Dendritic cell treated with granulocyte-macrophage colony-stimulating factor and Interleukin-4, amounts not matched to agents 40 ng/mL and 50 ng/mL, for 4 days (primary cell): ENCODE results near the gene LMNTD1.

ENCODE experiments used
- H3K27ac Mint-ChIP-seq: one replicate; pipeline ENCODE4 v1.8.0; 2022; ENCODE audit warnings: mild to moderate bottlenecking, mixed read lengths
- H3K27me3 Mint-ChIP-seq: one replicate; pipeline ENCODE4 v1.8.0; 2022; ENCODE audit warnings: mild to moderate bottlenecking, mixed read lengths
- H3K36me3 Mint-ChIP-seq: one replicate; pipeline ENCODE4 v1.8.0; 2022; ENCODE audit warnings: low read depth, mixed read lengths
- H3K4me1 Mint-ChIP-seq: one replicate; pipeline ENCODE4 v1.8.0; 2022; ENCODE audit warnings: low read depth, mixed read lengths
- H3K4me3 Mint-ChIP-seq: one replicate; pipeline ENCODE4 v1.8.0; 2022; ENCODE audit warnings: mild to moderate bottlenecking, moderate library complexity, mixed read lengths
- H3K9me3 Mint-ChIP-seq: one replicate; pipeline ENCODE4 v1.8.0; 2022; ENCODE audit warnings: mixed read lengths
- intact Hi-C: fragments of 100-400 bp; cut with micrococcal nuclease; formaldehyde crosslinking; loops from one replicate; pipeline ENCODE4 v1.15.0; 2022

Gene LMNTD1

GRCh38 chr12:25529738-25530137 is 23.3 kb downstream of the LMNTD1 start:
- H3K27ac Mint-ChIP-seq, result no peak overlapping the region
- H3K4me1 Mint-ChIP-seq, result no peaks in the 10 kb centered on the region
- no peak overlapping the region for H3K4me3 Mint-ChIP-seq
- H3K9me3 Mint-ChIP-seq, result peaks cover 9% of the 10 kb centered on the region
- intact Hi-C loops, result no loop called here
- H3K27me3 Mint-ChIP-seq, result no peaks in the 10 kb centered on the region
- H3K36me3 Mint-ChIP-seq, result no peaks in the 10 kb centered on the region

- intact Hi-C loops, result no loop called here
- no peaks in the 10 kb centered on the region for H3K27me3 Mint-ChIP-seq
- no peaks in the 10 kb centered on the region for H3K4me1 Mint-ChIP-seq
- no peak overlapping the region for H3K4me3 Mint-ChIP-seq
- no peaks in the 10 kb centered on the region for H3K9me3 Mint-ChIP-seq
- H3K27ac Mint-ChIP-seq, result no peak overlapping the region
- no peaks in the 10 kb centered on the region for H3K36me3 Mint-ChIP-seq
Observed at GRCh38 chr12:25526778-25527177, 26.3 kb downstream of the LMNTD1 start.

GRCh38 chr12:25524366-25524765 is 28.7 kb downstream of the LMNTD1 start:
- H3K4me3 Mint-ChIP-seq, result no peak overlapping the region
- no peaks in the 10 kb centered on the region for H3K27me3 Mint-ChIP-seq
- H3K9me3 Mint-ChIP-seq, result no peaks in the 10 kb centered on the region
- intact Hi-C loops, result no loop called here
- H3K27ac Mint-ChIP-seq, result no peak overlapping the region
- no peaks in the 10 kb centered on the region for H3K36me3 Mint-ChIP-seq
- H3K4me1 Mint-ChIP-seq, result no peaks in the 10 kb centered on the region

GRCh38 chr12:25521625-25522256 is 31.3 kb downstream of the LMNTD1 start:
- Mint-ChIP-seq H3K4me3 (no peak overlapping the region), H3K9me3 (no peaks in the 10 kb centered on the region), H3K27me3 (no peaks in the 10 kb centered on the region), H3K36me3 (no peaks in the 10 kb centered on the region), H3K27ac (no peak overlapping the region), H3K4me1 (no peaks in the 10 kb centered on the region)
- intact Hi-C loops, result no loop called here

GRCh38 chr12:25518512-25518911 is 34.6 kb downstream of the LMNTD1 start:
- Mint-ChIP-seq H3K9me3 (no peaks in the 10 kb centered on the region), H3K27me3 (no peaks in the 10 kb centered on the region), H3K4me1 (no peaks in the 10 kb centered on the region), H3K4me3 (no peak overlapping the region), H3K36me3 (no peaks in the 10 kb centered on the region), H3K27ac (no peak overlapping the region)
- intact Hi-C loops, result no loop called here

GRCh38 chr12:25504744-25505143 is 48.3 kb downstream of the LMNTD1 start:
- H3K4me1 Mint-ChIP-seq, result no peaks in the 10 kb centered on the region
- intact Hi-C loops, result no loop called here
- no peak overlapping the region for H3K4me3 Mint-ChIP-seq
- no peaks in the 10 kb centered on the region for H3K9me3 Mint-ChIP-seq
- no peak overlapping the region for H3K27ac Mint-ChIP-seq
- H3K27me3 Mint-ChIP-seq, result no peaks in the 10 kb centered on the region
- H3K36me3 Mint-ChIP-seq, result no peaks in the 10 kb centered on the region

GRCh38 chr12:25503666-25504065 is 49.4 kb downstream of the LMNTD1 start:
- H3K4me3 Mint-ChIP-seq, result no peak overlapping the region
- no peaks in the 10 kb centered on the region for H3K36me3 Mint-ChIP-seq
- H3K9me3 Mint-ChIP-seq, result no peaks in the 10 kb centered on the region
- intact Hi-C loops, result no loop called here
- H3K4me1 Mint-ChIP-seq, result no peaks in the 10 kb centered on the region
- H3K27me3 Mint-ChIP-seq, result no peaks in the 10 kb centered on the region
- no peak overlapping the region for H3K27ac Mint-ChIP-seq

GRCh38 chr12:25502596-25502995 is 50.5 kb downstream of the LMNTD1 start:
- no peak overlapping the region for H3K27ac Mint-ChIP-seq
- H3K4me3 Mint-ChIP-seq, result no peak overlapping the region
- H3K9me3 Mint-ChIP-seq, result no peaks in the 10 kb centered on the region
- no peaks in the 10 kb centered on the region for H3K27me3 Mint-ChIP-seq
- intact Hi-C loops, result no loop called here
- H3K4me1 Mint-ChIP-seq, result no peaks in the 10 kb centered on the region
- no peaks in the 10 kb centered on the region for H3K36me3 Mint-ChIP-seq

- H3K27ac Mint-ChIP-seq, result no peak overlapping the region
- H3K9me3 Mint-ChIP-seq, result no peaks in the 10 kb centered on the region
- no peak overlapping the region for H3K4me3 Mint-ChIP-seq
- H3K36me3 Mint-ChIP-seq, result no peaks in the 10 kb centered on the region
- H3K4me1 Mint-ChIP-seq, result no peaks in the 10 kb centered on the region
- intact Hi-C loops, result no loop called here
- H3K27me3 Mint-ChIP-seq, result no peaks in the 10 kb centered on the region
Observed at GRCh38 chr12:25502118-25502517, 51.0 kb downstream of the LMNTD1 start.

- H3K27ac Mint-ChIP-seq, result no peak overlapping the region
- H3K27me3 Mint-ChIP-seq, result no peaks in the 10 kb centered on the region
- intact Hi-C loops, result no loop called here
- H3K36me3 Mint-ChIP-seq, result no peaks in the 10 kb centered on the region
- no peak overlapping the region for H3K4me3 Mint-ChIP-seq
- H3K9me3 Mint-ChIP-seq, result no peaks in the 10 kb centered on the region
- no peaks in the 10 kb centered on the region for H3K4me1 Mint-ChIP-seq
Observed at GRCh38 chr12:25501549-25501948, 51.5 kb downstream of the LMNTD1 start.

GRCh38 chr12:25500651-25501050 is 52.4 kb downstream of the LMNTD1 start:
- intact Hi-C loops, result no loop called here
- no peaks in the 10 kb centered on the region for H3K36me3 Mint-ChIP-seq
- H3K27ac Mint-ChIP-seq, result no peak overlapping the region
- H3K9me3 Mint-ChIP-seq, result no peaks in the 10 kb centered on the region
- H3K4me3 Mint-ChIP-seq, result no peak overlapping the region
- no peaks in the 10 kb centered on the region for H3K27me3 Mint-ChIP-seq
- H3K4me1 Mint-ChIP-seq, result no peaks in the 10 kb centered on the region

GRCh38 chr12:25497021-25497420 is 56.1 kb downstream of the LMNTD1 start:
- H3K36me3 Mint-ChIP-seq, result no peaks in the 10 kb centered on the region
- H3K27ac Mint-ChIP-seq, result no peak overlapping the region
- intact Hi-C loops, result no loop called here
- H3K4me3 Mint-ChIP-seq, result no peak overlapping the region
- H3K27me3 Mint-ChIP-seq, result no peaks in the 10 kb centered on the region
- H3K9me3 Mint-ChIP-seq, result no peaks in the 10 kb centered on the region
- no peaks in the 10 kb centered on the region for H3K4me1 Mint-ChIP-seq

GRCh38 chr12:25496098-25496587 is 56.9 kb downstream of the LMNTD1 start:
- Mint-ChIP-seq H3K4me1 (no peaks in the 10 kb centered on the region), H3K4me3 (no peak overlapping the region), H3K36me3 (no peaks in the 10 kb centered on the region), H3K9me3 (no peaks in the 10 kb centered on the region), H3K27me3 (no peaks in the 10 kb centered on the region), H3K27ac (no peak overlapping the region)
- intact Hi-C loops, result no loop called here

GRCh38 chr12:25495331-25496097 is 57.6 kb downstream of the LMNTD1 start:
- intact Hi-C loops, result no loop called here
- Mint-ChIP-seq H3K27ac (no peak overlapping the region), H3K4me3 (no peak overlapping the region), H3K27me3 (no peaks in the 10 kb centered on the region), H3K9me3 (no peaks in the 10 kb centered on the region), H3K4me1 (no peaks in the 10 kb centered on the region), H3K36me3 (no peaks in the 10 kb centered on the region)

GRCh38 chr12:25494926-25495325 is 58.2 kb downstream of the LMNTD1 start:
- Mint-ChIP-seq H3K27me3 (no peaks in the 10 kb centered on the region), H3K4me3 (no peak overlapping the region), H3K27ac (no peak overlapping the region), H3K36me3 (no peaks in the 10 kb centered on the region), H3K9me3 (no peaks in the 10 kb centered on the region), H3K4me1 (no peaks in the 10 kb centered on the region)
- intact Hi-C loops, result no loop called here
